ENCODE data around the gene IL32. TPM values are rescaled to one million over a fixed set of nuclear protein-coding genes. Genes with fewer than 3 reads are reported as not detected.

Gene IL32
- total and polyA plus RNA-seq, 2 donors = 175 to 343 TPM

DNA sequence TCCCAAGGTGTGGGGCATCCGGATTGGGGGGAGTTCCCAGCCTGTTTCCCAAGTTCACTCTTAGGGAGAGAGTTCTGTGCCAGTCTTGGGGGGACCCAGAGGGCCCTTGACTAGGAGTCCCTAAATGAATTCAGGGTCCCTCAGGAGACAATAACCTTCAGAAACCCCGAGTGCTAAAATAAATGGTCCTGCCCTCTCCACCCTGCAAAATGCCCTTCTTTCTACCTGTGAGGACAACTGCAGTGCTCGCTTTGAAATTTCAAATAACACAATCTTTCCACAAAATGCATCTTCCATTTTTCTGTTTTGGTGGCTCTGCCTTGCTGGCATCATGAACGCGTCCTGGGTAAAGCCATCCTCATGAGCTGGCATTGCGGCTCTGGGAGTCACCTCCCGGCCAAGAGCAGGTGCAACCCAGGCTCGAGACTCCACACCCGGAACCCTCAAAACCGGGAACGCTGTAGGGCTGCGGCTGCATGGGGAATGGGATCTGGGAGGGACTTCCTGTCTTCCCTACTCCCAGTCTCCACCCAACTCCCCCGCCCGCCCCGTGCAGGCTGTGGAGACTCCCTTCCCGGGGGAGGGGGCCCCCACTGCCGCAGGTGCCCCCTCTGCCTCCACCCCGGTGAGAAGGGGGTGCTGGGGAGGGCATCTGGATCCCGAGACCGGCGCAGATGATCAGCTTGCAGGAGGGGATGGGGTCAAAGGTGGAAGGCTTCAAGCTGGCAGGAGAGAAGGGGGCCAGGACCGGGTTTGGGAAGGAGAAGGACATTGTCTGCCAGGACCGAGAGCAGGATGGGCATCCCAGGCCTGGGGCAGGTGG lies 46.8 kb downstream of the IL32 start, which contains the start of gene ZNF205:
Gene ZNF205 (plus strand): TSS at position 529 of the 823 bp plus-strand sequence. CDS start 845 bp downstream, outside the sequence.
- DNase-seq (ENCODE audit: low read depth in 6 of 9, low spot score in 9 of 9) = no peak
- Histone ChIP-seq H3K9me3 (ENCODE audit: control insufficient read depth in 2 of 2, insufficient read depth in 1 of 2, low read length in 1 of 2) (no peaks in the 10 kb centered on the region), H3K4me1 (ENCODE audit: control insufficient read depth in 2 of 2, insufficient read depth in 2 of 2, low read length in 2 of 2) (peaks cover 5 to 30% of the 10 kb centered on the region in 2 donors), H3K36me3 (ENCODE audit: control insufficient read depth in 2 of 2, insufficient read depth in 2 of 2, low read length in 1 of 2) (peaks cover 0 to 8% of the 10 kb centered on the region in 2 donors), H3K27me3 (ENCODE audit: control insufficient read depth in 2 of 2, insufficient read depth in 1 of 2, low read length in 1 of 2) (peaks cover 0 to 28% of the 10 kb centered on the region in 2 donors), H3K27ac (ENCODE audit: low read depth in 1 of 2, low read length in 1 of 2) (no peak within 1 kb of the TSS), H3K4me3 (ENCODE audit: low read length in 2 of 2) (peak within 1 kb of the TSS; percentile 22 to 45)
- WGBS = 38% methylated on average over 23 of the region's 23 CpGs

GRCh38 chr16:3112881-3113574 lies 47.6 kb downstream of the IL32 start:
- Histone ChIP-seq H3K27me3 (ENCODE audit: control insufficient read depth in 2 of 2, insufficient read depth in 1 of 2, low read length in 1 of 2) (peaks cover 0 to 28% of the 10 kb centered on the region in 2 donors), H3K4me3 (ENCODE audit: low read length in 2 of 2) (peak overlapping the region in 1 of 2 donors; percentile 45), H3K27ac (ENCODE audit: low read depth in 1 of 2, low read length in 1 of 2) (no peak overlapping the region), H3K4me1 (ENCODE audit: control insufficient read depth in 2 of 2, insufficient read depth in 2 of 2, low read length in 2 of 2) (peaks cover 5 to 28% of the 10 kb centered on the region in 2 donors), H3K9me3 (ENCODE audit: control insufficient read depth in 2 of 2, insufficient read depth in 1 of 2, low read length in 1 of 2) (no peaks in the 10 kb centered on the region), H3K36me3 (ENCODE audit: control insufficient read depth in 2 of 2, insufficient read depth in 2 of 2, low read length in 1 of 2) (peaks cover 0 to 8% of the 10 kb centered on the region in 2 donors)
- 61% methylated on average over 19 of the region's 19 CpGs for WGBS
- DNase-seq (ENCODE audit: low read depth in 6 of 9, low spot score in 9 of 9) = no peak

GRCh38 chr16:3113765-3114479 lies 48.5 kb downstream of the IL32 start:
- DNase-seq (ENCODE audit: low read depth in 6 of 9, low spot score in 9 of 9) = no peak
- WGBS = 87% methylated on average over 17 of the region's 17 CpGs
- H3K27ac ChIP-seq (ENCODE audit: low read depth in 1 of 2, low read length in 1 of 2) = no peak overlapping the region
- H3K4me1 ChIP-seq (ENCODE audit: control insufficient read depth in 2 of 2, insufficient read depth in 2 of 2, low read length in 2 of 2) = peaks cover 5 to 28% of the 10 kb centered on the region in 2 donors
- peaks cover 0 to 8% of the 10 kb centered on the region in 2 donors for H3K36me3 ChIP-seq (ENCODE audit: control insufficient read depth in 2 of 2, insufficient read depth in 2 of 2, low read length in 1 of 2)
- no peak overlapping the region for H3K4me3 ChIP-seq (ENCODE audit: low read length in 2 of 2)
- H3K9me3 ChIP-seq (ENCODE audit: control insufficient read depth in 2 of 2, insufficient read depth in 1 of 2, low read length in 1 of 2) = no peaks in the 10 kb centered on the region
- H3K27me3 ChIP-seq (ENCODE audit: control insufficient read depth in 2 of 2, insufficient read depth in 1 of 2, low read length in 1 of 2) = peaks cover 0 to 28% of the 10 kb centered on the region in 2 donors

- H3K27ac ChIP-seq (ENCODE audit: low read depth in 1 of 2, low read length in 1 of 2) = no peak overlapping the region
- H3K4me1 ChIP-seq (ENCODE audit: control insufficient read depth in 2 of 2, insufficient read depth in 2 of 2, low read length in 2 of 2) = peaks cover 5 to 23% of the 10 kb centered on the region in 2 donors
- no peak for DNase-seq (ENCODE audit: low read depth in 6 of 9, low spot score in 9 of 9)
- H3K4me3 ChIP-seq (ENCODE audit: low read length in 2 of 2) = no peak overlapping the region
- peaks cover 0 to 10% of the 10 kb centered on the region in 2 donors for H3K36me3 ChIP-seq (ENCODE audit: control insufficient read depth in 2 of 2, insufficient read depth in 2 of 2, low read length in 1 of 2)
- H3K9me3 ChIP-seq (ENCODE audit: control insufficient read depth in 2 of 2, insufficient read depth in 1 of 2, low read length in 1 of 2) = peaks cover 0 to 2% of the 10 kb centered on the region in 2 donors
- peaks cover 0 to 27% of the 10 kb centered on the region in 2 donors for H3K27me3 ChIP-seq (ENCODE audit: control insufficient read depth in 2 of 2, insufficient read depth in 1 of 2, low read length in 1 of 2)
- 97% methylated on average over 12 of the region's 12 CpGs for WGBS
Observed at GRCh38 chr16:3115003-3115402, 49.6 kb downstream of the IL32 start.

GRCh38 chr16:3115561-3115960 lies 50.1 kb downstream of the IL32 start:
- Histone ChIP-seq H3K27ac (ENCODE audit: low read depth in 1 of 2, low read length in 1 of 2) (no peak overlapping the region), H3K27me3 (ENCODE audit: control insufficient read depth in 2 of 2, insufficient read depth in 1 of 2, low read length in 1 of 2) (peaks cover 0 to 27% of the 10 kb centered on the region in 2 donors), H3K4me1 (ENCODE audit: control insufficient read depth in 2 of 2, insufficient read depth in 2 of 2, low read length in 2 of 2) (peaks cover 5 to 23% of the 10 kb centered on the region in 2 donors), H3K9me3 (ENCODE audit: control insufficient read depth in 2 of 2, insufficient read depth in 1 of 2, low read length in 1 of 2) (peaks cover 0 to 2% of the 10 kb centered on the region in 2 donors), H3K4me3 (ENCODE audit: low read length in 2 of 2) (no peak overlapping the region), H3K36me3 (ENCODE audit: control insufficient read depth in 2 of 2, insufficient read depth in 2 of 2, low read length in 1 of 2) (peaks cover 0 to 10% of the 10 kb centered on the region in 2 donors)
- WGBS = 93% methylated on average over 14 of the region's 14 CpGs
- no peak for DNase-seq (ENCODE audit: low read depth in 6 of 9, low spot score in 9 of 9)

GRCh38 chr16:3118204-3118790 lies 52.9 kb downstream of the IL32 start:
- no peak for DNase-seq (ENCODE audit: low read depth in 6 of 9, low spot score in 9 of 9)
- Histone ChIP-seq H3K9me3 (ENCODE audit: control insufficient read depth in 2 of 2, insufficient read depth in 1 of 2, low read length in 1 of 2) (peaks cover 0 to 2% of the 10 kb centered on the region in 2 donors), H3K36me3 (ENCODE audit: control insufficient read depth in 2 of 2, insufficient read depth in 2 of 2, low read length in 1 of 2) (peaks cover 0 to 10% of the 10 kb centered on the region in 2 donors), H3K27ac (ENCODE audit: low read depth in 1 of 2, low read length in 1 of 2) (no peak overlapping the region), H3K27me3 (ENCODE audit: control insufficient read depth in 2 of 2, insufficient read depth in 1 of 2, low read length in 1 of 2) (peaks cover 0 to 9% of the 10 kb centered on the region in 2 donors), H3K4me3 (ENCODE audit: low read length in 2 of 2) (no peak overlapping the region), H3K4me1 (ENCODE audit: control insufficient read depth in 2 of 2, insufficient read depth in 2 of 2, low read length in 2 of 2) (peaks cover 2 to 10% of the 10 kb centered on the region in 2 donors)
- 97% methylated on average over 16 of the region's 16 CpGs for WGBS

DNA sequence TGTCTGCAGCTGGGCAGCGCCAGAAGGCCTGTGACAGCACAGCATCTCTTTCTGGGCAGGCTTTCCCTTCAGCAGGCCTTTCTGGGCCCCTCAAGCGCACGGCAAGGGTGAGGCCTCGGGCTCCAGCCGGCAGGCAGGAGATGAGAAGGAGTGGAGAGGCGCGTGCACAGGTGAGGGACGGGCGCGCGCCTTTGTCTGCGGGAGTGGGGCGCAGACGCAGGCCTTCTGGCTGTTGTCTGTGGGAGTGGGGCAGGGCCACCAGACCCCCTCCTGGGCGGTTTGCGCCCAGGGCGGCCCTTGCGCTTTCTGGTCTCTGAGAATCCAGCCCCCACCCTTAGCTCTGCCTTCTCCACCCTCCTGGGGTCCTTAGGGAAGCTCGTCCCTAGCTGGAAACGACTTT lies 53.4 kb downstream of the IL32 start:
- H3K36me3 ChIP-seq (ENCODE audit: control insufficient read depth in 2 of 2, insufficient read depth in 2 of 2, low read length in 1 of 2) = peaks cover 0 to 10% of the 10 kb centered on the region in 2 donors
- H3K27me3 ChIP-seq (ENCODE audit: control insufficient read depth in 2 of 2, insufficient read depth in 1 of 2, low read length in 1 of 2) = peaks cover 0 to 7% of the 10 kb centered on the region in 2 donors
- no peak overlapping the region for H3K4me3 ChIP-seq (ENCODE audit: low read length in 2 of 2)
- WGBS = 97% methylated on average over 20 of the region's 20 CpGs
- no peak for DNase-seq (ENCODE audit: low read depth in 6 of 9, low spot score in 9 of 9)
- no peak overlapping the region for H3K27ac ChIP-seq (ENCODE audit: low read depth in 1 of 2, low read length in 1 of 2)
- peaks cover 0 to 2% of the 10 kb centered on the region in 2 donors for H3K9me3 ChIP-seq (ENCODE audit: control insufficient read depth in 2 of 2, insufficient read depth in 1 of 2, low read length in 1 of 2)
- peaks cover 5 to 10% of the 10 kb centered on the region in 2 donors for H3K4me1 ChIP-seq (ENCODE audit: control insufficient read depth in 2 of 2, insufficient read depth in 2 of 2, low read length in 2 of 2)

Measured in thymus (tissue), 11 donors.